CD4-positive, alpha-beta T cell (primary cell): ENCODE measurements around the gene YARS2. TPM values are rescaled to one million over a fixed set of nuclear protein-coding genes. Genes with fewer than 3 reads are reported as not detected.

Experiments used
- ATAC-seq: fragments of 200-7000 bp; cut with Tn5 transposase; one replicate; pipeline ENCODE4 v1.10.0; 2022; ENCODE audit warnings: mild to moderate bottlenecking; ENCODE audit not compliant: poor library complexity
- CTCF ChIA-PET: fragments of 350-600 bp; sonication (Branson Sonifier 250); formaldehyde crosslinking; loops from one replicate; lab custom pipeline; 2021; ENCODE audit warnings: antibody characterized with exemption, inconsistent platforms; lab: Charles Lee
- POLR2A ChIA-PET: fragments of 350-600 bp; sonication (Branson Sonifier 250); formaldehyde crosslinking; loops from one replicate; lab custom pipeline; 2021; ENCODE audit warnings: antibody characterized with exemption, inconsistent platforms; lab: Charles Lee
- DNase-seq, 14 experiments: peaks; one replicate each; pipeline ENCODE4 v3.0.0-alpha.2; 2013 to 2020; ENCODE audit warnings: mixed read lengths in 2 of 14
- H3K27ac ChIP-seq, 2 donors: one replicate each; pipeline versions ENCODE4 v1.5.1 to v1.7.0; 2013; ENCODE audit warnings: low read length in 2 of 2, low read depth in 1 of 2, mild to moderate bottlenecking in 1 of 2
- H3K27me3 ChIP-seq, 2 experiments: 1 replicate in 1 of 2; 2 replicates in 1 of 2; pipeline versions ENCODE4 v1.6.1 to v1.7.0; 2013; ENCODE audit warnings: low read length in 2 of 2, control low read depth in 1 of 2, mild to moderate bottlenecking in 1 of 2, moderate library complexity in 1 of 2; ENCODE audit not compliant: insufficient read depth in 2 of 2, control insufficient read depth in 1 of 2
- H3K36me3 ChIP-seq: one replicate; pipeline ENCODE4 v1.6.1; 2013; ENCODE audit warnings: low read length, control low read depth; ENCODE audit not compliant: insufficient read depth
- H3K4me1 ChIP-seq: one replicate; pipeline ENCODE4 v1.6.1; 2013; ENCODE audit warnings: low read length, control low read depth; ENCODE audit not compliant: insufficient read depth
- H3K4me3 ChIP-seq: one replicate; pipeline ENCODE4 v1.5.1; 2013; ENCODE audit warnings: mild to moderate bottlenecking, low read length, moderate library complexity
- H3K9me3 ChIP-seq, 2 experiments: 1 replicate in 1 of 2; 2 replicates in 1 of 2; pipeline versions ENCODE4 v1.6.1 to v1.7.0; 2013; ENCODE audit warnings: low read length in 2 of 2, mild to moderate bottlenecking in 2 of 2, control low read depth in 1 of 2, moderate library complexity in 1 of 2; ENCODE audit not compliant: control insufficient read depth in 1 of 2, insufficient read depth in 1 of 2
- H3K27ac Mint-ChIP-seq: one replicate; pipeline ENCODE4 v1.8.0; 2020; ENCODE audit warnings: mixed read lengths
- H3K27me3 Mint-ChIP-seq: one replicate; pipeline ENCODE4 v1.8.0; 2021; ENCODE audit warnings: mixed read lengths
- H3K36me3 Mint-ChIP-seq: one replicate; pipeline ENCODE4 v1.8.0; 2021; ENCODE audit warnings: low read depth, mixed read lengths
- H3K4me1 Mint-ChIP-seq: one replicate; pipeline ENCODE4 v1.8.0; 2021; ENCODE audit warnings: low read depth, mixed read lengths
- H3K4me3 Mint-ChIP-seq: one replicate; pipeline ENCODE4 v1.8.0; 2020; ENCODE audit warnings: mild to moderate bottlenecking, mixed read lengths
- H3K9me3 Mint-ChIP-seq: one replicate; pipeline ENCODE4 v1.8.0; 2020; ENCODE audit warnings: mixed read lengths
- intact Hi-C, 2 experiments: fragments of 100-400 bp; cut with DNase I in 1 of 2; cut with micrococcal nuclease in 1 of 2; formaldehyde crosslinking; loops; one replicate each; pipeline versions ENCODE4 v1.15.1 to v1.9.0; 2023 to 2025; cut with DNase I, micrococcal nuclease
- total RNA-seq, 174 experiments: library from RNA in 2 of 174; stranded (reverse) in 2 of 174; gene quantifications; one replicate each; pipeline ENCODE4 v1.2.3 and lab custom pipeline; 2021 to 2026
- TF ChIP-seq, protein P1 (sequence below): fragments of 200-600 bp; IDR thresholded peaks from one replicate; pipeline ENCODE4 v1.8.0; 2022; ENCODE audit warnings: antibody characterized with exemption, mild to moderate bottlenecking

Gene YARS2
- total RNA-seq, 2 experiments from 2014 or later = 12.0 to 13.0 TPM

DNA sequence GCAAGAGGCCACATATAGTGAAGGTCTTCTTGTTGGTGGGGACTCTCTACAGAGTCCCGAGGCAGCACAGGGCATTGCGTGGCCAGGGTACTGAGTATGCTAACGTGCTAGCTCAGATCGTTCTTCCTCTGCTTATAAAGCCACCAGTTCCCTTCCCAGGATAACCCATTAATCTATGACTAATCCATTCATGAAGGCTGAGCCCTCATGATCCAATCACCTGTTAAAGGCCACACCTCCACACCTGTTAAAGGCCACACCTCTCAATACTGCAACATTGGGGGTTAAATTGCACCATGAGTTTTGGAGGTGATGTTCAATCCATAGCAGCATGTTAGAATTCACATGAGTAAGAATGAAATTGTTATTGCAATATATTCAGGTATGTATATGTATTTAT lies 12.8 kb upstream of the YARS2 start:
- no peak overlapping the region for H3K27ac Mint-ChIP-seq
- H3K36me3 Mint-ChIP-seq = no peaks in the 10 kb centered on the region
- peaks cover 0 to 12% of the 10 kb centered on the region in 2 experiments for H3K27me3 ChIP-seq

DNA sequence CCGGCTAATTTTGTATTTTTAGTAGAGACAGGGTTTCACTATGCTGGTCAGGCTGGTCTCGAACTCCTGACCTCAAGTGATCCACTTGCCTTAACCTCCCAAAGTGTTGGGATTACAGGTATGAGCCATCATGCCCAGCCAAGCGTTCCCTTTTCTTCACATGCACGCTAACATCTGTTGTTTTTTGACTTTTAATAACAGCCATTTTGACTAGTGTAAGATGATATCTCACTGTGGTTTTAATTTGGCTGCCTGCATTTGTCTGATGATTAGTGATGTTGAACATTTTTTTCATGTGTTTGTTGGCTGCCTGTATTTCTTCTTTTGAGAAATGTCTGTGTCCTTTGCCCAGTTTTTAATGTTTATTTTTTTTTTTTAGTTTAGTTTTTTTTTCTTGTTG lies 10.2 kb upstream of the YARS2 start:
- H3K27me3 Mint-ChIP-seq = peaks cover 41% of the 10 kb centered on the region
- Histone ChIP-seq H3K27ac (no peak overlapping the region), H3K4me3 (no peak overlapping the region), H3K4me1 (no peaks in the 10 kb centered on the region), H3K9me3 (no peaks in the 10 kb centered on the region), H3K36me3 (no peaks in the 10 kb centered on the region), H3K27me3 (peaks cover 2 to 6% of the 10 kb centered on the region in 2 experiments)
- H3K9me3 Mint-ChIP-seq = no peaks in the 10 kb centered on the region
- no peak for DNase-seq
- CTCF ChIA-PET = no interaction called here
- TF ChIP-seq, protein P1, sequence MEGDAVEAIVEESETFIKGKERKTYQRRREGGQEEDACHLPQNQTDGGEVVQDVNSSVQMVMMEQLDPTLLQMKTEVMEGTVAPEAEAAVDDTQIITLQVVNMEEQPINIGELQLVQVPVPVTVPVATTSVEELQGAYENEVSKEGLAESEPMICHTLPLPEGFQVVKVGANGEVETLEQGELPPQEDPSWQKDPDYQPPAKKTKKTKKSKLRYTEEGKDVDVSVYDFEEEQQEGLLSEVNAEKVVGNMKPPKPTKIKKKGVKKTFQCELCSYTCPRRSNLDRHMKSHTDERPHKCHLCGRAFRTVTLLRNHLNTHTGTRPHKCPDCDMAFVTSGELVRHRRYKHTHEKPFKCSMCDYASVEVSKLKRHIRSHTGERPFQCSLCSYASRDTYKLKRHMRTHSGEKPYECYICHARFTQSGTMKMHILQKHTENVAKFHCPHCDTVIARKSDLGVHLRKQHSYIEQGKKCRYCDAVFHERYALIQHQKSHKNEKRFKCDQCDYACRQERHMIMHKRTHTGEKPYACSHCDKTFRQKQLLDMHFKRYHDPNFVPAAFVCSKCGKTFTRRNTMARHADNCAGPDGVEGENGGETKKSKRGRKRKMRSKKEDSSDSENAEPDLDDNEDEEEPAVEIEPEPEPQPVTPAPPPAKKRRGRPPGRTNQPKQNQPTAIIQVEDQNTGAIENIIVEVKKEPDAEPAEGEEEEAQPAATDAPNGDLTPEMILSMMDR = no peak
- ATAC-seq = no peak
- no peak overlapping the region for H3K4me3 Mint-ChIP-seq
- no peak overlapping the region for H3K27ac Mint-ChIP-seq
- H3K36me3 Mint-ChIP-seq = no peaks in the 10 kb centered on the region
- H3K4me1 Mint-ChIP-seq = no peaks in the 10 kb centered on the region
- intact Hi-C loops = no loop called here
- POLR2A ChIA-PET = no interaction called here

More for the DNA sequence above, 12.8 kb upstream of the YARS2 start:
- H3K27me3 Mint-ChIP-seq = peaks cover 50% of the 10 kb centered on the region
- no peaks in the 10 kb centered on the region for H3K36me3 ChIP-seq
- intact Hi-C loops = no loop called here
- H3K9me3 ChIP-seq = no peaks in the 10 kb centered on the region
- no peak overlapping the region for H3K4me3 Mint-ChIP-seq
- POLR2A ChIA-PET = no interaction called here
- no peak overlapping the region for H3K27ac ChIP-seq
- H3K4me1 ChIP-seq = no peaks in the 10 kb centered on the region
- CTCF ChIA-PET = no interaction called here
- H3K4me3 ChIP-seq = no peak overlapping the region
- no peak for DNase-seq
- TF ChIP-seq, protein P1 = no peak
- ATAC-seq = no peak
- no peaks in the 10 kb centered on the region for H3K4me1 Mint-ChIP-seq
- no peaks in the 10 kb centered on the region for H3K9me3 Mint-ChIP-seq

DNA sequence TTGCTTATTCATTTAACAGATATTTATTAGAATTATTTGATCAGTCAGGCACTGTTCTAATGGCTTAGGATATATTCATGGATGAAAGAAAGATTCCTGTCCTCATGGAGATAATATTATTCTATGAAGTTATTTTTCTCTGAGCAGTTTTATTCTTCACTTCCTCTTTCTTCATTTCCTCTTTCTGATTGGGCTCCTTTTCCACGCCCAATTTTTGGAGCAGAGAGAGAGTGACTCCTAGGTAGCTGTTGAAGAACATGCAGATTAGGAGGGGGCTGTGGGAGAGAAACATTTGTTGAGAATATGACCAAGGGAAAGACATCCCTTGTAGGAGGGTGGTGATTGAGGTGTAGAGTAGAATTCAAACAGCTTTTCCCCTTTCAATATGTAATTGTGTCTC lies 6.0 kb upstream of the YARS2 start:
- Histone ChIP-seq H3K4me1 (no peaks in the 10 kb centered on the region), H3K27ac (no peak overlapping the region), H3K4me3 (no peak overlapping the region), H3K27me3 (peaks cover 0 to 2% of the 10 kb centered on the region in 2 experiments), H3K36me3 (no peaks in the 10 kb centered on the region), H3K9me3 (no peaks in the 10 kb centered on the region)
- Mint-ChIP-seq H3K9me3 (no peaks in the 10 kb centered on the region), H3K27me3 (peaks cover 18% of the 10 kb centered on the region), H3K4me3 (no peak overlapping the region), H3K27ac (no peak overlapping the region), H3K36me3 (no peaks in the 10 kb centered on the region), H3K4me1 (no peaks in the 10 kb centered on the region)
- POLR2A ChIA-PET = no interaction called here
- DNase-seq (peak in 2 of 14 experiments; percentile 12 to 25), ATAC-seq (no peak)
- TF ChIP-seq, protein P1 = no peak
- CTCF ChIA-PET = no interaction called here
- intact Hi-C loops = no loop called here
